HepG2 (cell line): ENCODE results near the gene DEPDC1. TPM values are rescaled to one million over a fixed set of nuclear protein-coding genes. Genes with fewer than 3 reads are reported as not detected.
A peak's percentile ranks its signal among the peaks of the same experiment; 100 is the strongest.

Experiments
- ATAC-seq: fragments of 200-7000 bp; cut with Tn5 transposase; 3 replicates; pipeline ENCODE4 v1.9.1; 2020; ENCODE audit warnings: mild to moderate bottlenecking, moderate library complexity
- Bru-seq: library from RNA; stranded (reverse); fragments of 400-500 nt; gene quantifications from one replicate; lab custom pipeline; 2021; lab: Mats Ljungman, UMichigan
- BruChase-seq, 2 experiments: library from RNA; stranded (reverse); fragments of 400-500 nt; gene quantifications; one replicate each; lab custom pipeline; 2021; lab: Mats Ljungman, UMichigan
- BruUV-seq: library from RNA; stranded (reverse); fragments of 400-500 nt; replicated peaks from 2 replicates; lab custom pipeline; 2021; lab: Mats Ljungman, UMichigan
- CTCF ChIA-PET: fragments of 300-600 bp; formaldehyde crosslinking; extraction: SDS; loops from one replicate; lab custom pipeline; 2021; ENCODE audit warnings: low total read pairs, inconsistent platforms, low intra/inter-chr PET ratio; lab: Yijun Ruan, JAX
- POLR2A ChIA-PET: fragments of 350-600 bp; sonication (Branson Sonifier 250); formaldehyde crosslinking; loops from one replicate; lab custom pipeline; 2020; ENCODE audit warnings: antibody characterized with exemption, inconsistent platforms; lab: Yijun Ruan, JAX
- DNase-seq: peaks from one replicate; pipeline ENCODE4 v3.0.0-alpha.2; 2015; ENCODE audit warnings: low spot score
- FAIRE-seq: peaks from 3 replicates; lab custom pipeline; 2011; peaks lifted over from hg19 to GRCh38; lab: Jason Lieb, UNC
- H2AFZ ChIP-seq: one replicate; pipeline ENCODE4 v1.6.1; 2011; ENCODE audit warnings: low read length, inconsistent platforms
- H3K27ac ChIP-seq: fragments of 300-600 bp; 3 replicates; pipeline ENCODE4 v1.8.0; 2011; ENCODE audit warnings: mixed run types, mild to moderate bottlenecking, mixed read lengths, low read length, inconsistent platforms; ENCODE audit not compliant: insufficient read depth; ENCODE audit errors: extremely low read length
- H3K27me3 ChIP-seq, 2 experiments: fragments of 200-600 bp in 1 of 2; 2 replicates in 1 of 2; 3 replicates in 1 of 2; pipeline versions ENCODE4 v1.6.0 to v1.8.0; 2011; ENCODE audit warnings: low read length in 2 of 2, mild to moderate bottlenecking in 2 of 2, moderate library complexity in 2 of 2, inconsistent platforms in 1 of 2; ENCODE audit not compliant: insufficient read depth in 2 of 2, control insufficient read depth in 1 of 2
- H3K36me3 ChIP-seq, 2 experiments: fragments of 200-600 bp in 1 of 2; replicated peaks in 1 of 2; 2 replicates in 1 of 2; 3 replicates in 1 of 2; pipeline versions ENCODE4 v1.5.1 to v1.8.0; 2011; ENCODE audit warnings: low read length in 2 of 2, inconsistent platforms in 1 of 2; ENCODE audit not compliant: insufficient read depth in 2 of 2, control insufficient read depth in 1 of 2
- H3K4me1 ChIP-seq: 2 replicates; pipeline ENCODE4 v1.5.1; 2012; ENCODE audit warnings: low read length, inconsistent platforms; ENCODE audit not compliant: insufficient read depth
- H3K4me2 ChIP-seq: 2 replicates; pipeline ENCODE4 v1.6.0; 2011; ENCODE audit warnings: low read depth, low read length, inconsistent platforms
- H3K4me3 ChIP-seq, 3 experiments: fragments of 200-600 bp in 1 of 3; sonication (generic), shearing (Covaris generic) in 1 of 3; replicated peaks in 1 of 3; 2 replicates each; pipeline ENCODE4 v1.5.1; 2011 to 2016; ENCODE audit warnings: low read length in 3 of 3, inconsistent platforms in 2 of 3, low read depth in 2 of 3, mild to moderate bottlenecking in 2 of 3, control low read depth in 1 of 3, mixed read lengths in 1 of 3; ENCODE audit not compliant: insufficient read depth in 1 of 3
- H3K79me2 ChIP-seq: one replicate; pipeline ENCODE4 v1.6.1; 2011; ENCODE audit warnings: low read length, inconsistent platforms; ENCODE audit not compliant: insufficient read depth
- H3K9ac ChIP-seq: 2 replicates; pipeline ENCODE4 v1.6.0; 2011; ENCODE audit warnings: mild to moderate bottlenecking, low read depth, low read length, inconsistent platforms; ENCODE audit not compliant: insufficient read depth
- H3K9me3 ChIP-seq: 2 replicates; pipeline ENCODE4 v1.5.1; 2012; ENCODE audit warnings: mild to moderate bottlenecking, low read length
- H4K20me1 ChIP-seq: 2 replicates; pipeline ENCODE4 v1.6.0; 2011; ENCODE audit warnings: inconsistent platforms, mild to moderate bottlenecking, low read length, moderate library complexity; ENCODE audit not compliant: insufficient read depth
- SP4 ChIP-seq: sonication (generic); formaldehyde crosslinking; IDR thresholded peaks from 2 replicates; pipeline ENCODE4 v1.8.1; 2023; ENCODE audit warnings: mild to moderate bottlenecking, missing genetic modification reagents
- WGBS: methylation state at CpG from one replicate; pipeline ENCODE4 v1.1.6; 2017; ENCODE audit warnings: low lambda C conversion rate; 5-methylcytosine and 5-hydroxymethylcytosine counted together
- in situ Hi-C: cut with HindIII; loops from 2 replicates; pipeline ENCODE4 v1.10.0; 2017; ENCODE audit warnings: low pct_unique_long_range_greater_than_20kb; ENCODE audit not compliant: extremely low pct_ligation_motif_present
- intact Hi-C: fragments of 100-400 bp; cut with micrococcal nuclease; formaldehyde crosslinking; loops from one replicate; pipeline ENCODE4 v1.10.0; 2022; ENCODE audit not compliant: unreplicated experiment
- long read RNA-seq, 2 experiments: library from RNA in 1 of 2; library from polyadenylated mRNA in 1 of 2; stranded (forward) in 1 of 2; unstranded in 1 of 2; transcript quantifications; one replicate each; pipeline ENCODE4 v2.0.0, GENCODE V29; 2019 to 2022
- polyA minus RNA-seq, 3 experiments: library from RNA; depleted of rRNA, polyadenylated mRNA; stranded (reverse); fragments of >200 nt; gene quantifications; 2 replicates each; pipeline ENCODE4 v1.2.3, GENCODE V29; 2011; ENCODE audit warnings: low replicate concordance in 1 of 3
- polyA plus RNA-seq, 8 experiments: library from polyadenylated mRNA; depleted of rRNA in 3 of 8; stranded (reverse) in 7 of 8; unstranded in 1 of 8; fragments of >200 nt; fragmentation: Illumina TruSeq in 4 of 8; extraction: Trizol in 4 of 8; gene quantifications; 2 replicates each; pipeline versions ENCODE4 v1.2.1 to v1.2.3, GENCODE V29; 2011 to 2016; ENCODE audit warnings: low read depth in 4 of 8, missing spikeins in 1 of 8, mixed read lengths in 1 of 8; ENCODE audit not compliant: insufficient read depth in 1 of 8
- total RNA-seq, 5 experiments: library from RNA; depleted of rRNA; stranded (reverse); fragments of >200 nt; fragmentation: Illumina TruSeq; extraction: Trizol; gene quantifications; 2 replicates each; pipeline ENCODE4 v1.2.3, GENCODE V29; 2016; ENCODE audit warnings: low read depth in 1 of 5
- TF ChIP-seq, protein P1 (sequence below): sonication (generic); formaldehyde crosslinking; IDR thresholded peaks from 2 replicates; pipeline ENCODE4 v1.8.1; 2023; ENCODE audit warnings: missing genetic modification reagents, mild to moderate bottlenecking, borderline replicate concordance
- TF ChIP-seq, protein P2 (sequence below), 2 experiments: fragments of 450-650 bp in 1 of 2; sonication (generic) in 1 of 2; formaldehyde crosslinking in 1 of 2; IDR thresholded peaks; 2 replicates each; pipeline versions ENCODE4 v1.6.1 to v1.8.0; 2016 to 2022; ENCODE audit warnings: antibody characterized with exemption in 1 of 2, mild to moderate bottlenecking in 1 of 2, missing genetic modification reagents in 1 of 2

DEPDC1 gene, protein sequence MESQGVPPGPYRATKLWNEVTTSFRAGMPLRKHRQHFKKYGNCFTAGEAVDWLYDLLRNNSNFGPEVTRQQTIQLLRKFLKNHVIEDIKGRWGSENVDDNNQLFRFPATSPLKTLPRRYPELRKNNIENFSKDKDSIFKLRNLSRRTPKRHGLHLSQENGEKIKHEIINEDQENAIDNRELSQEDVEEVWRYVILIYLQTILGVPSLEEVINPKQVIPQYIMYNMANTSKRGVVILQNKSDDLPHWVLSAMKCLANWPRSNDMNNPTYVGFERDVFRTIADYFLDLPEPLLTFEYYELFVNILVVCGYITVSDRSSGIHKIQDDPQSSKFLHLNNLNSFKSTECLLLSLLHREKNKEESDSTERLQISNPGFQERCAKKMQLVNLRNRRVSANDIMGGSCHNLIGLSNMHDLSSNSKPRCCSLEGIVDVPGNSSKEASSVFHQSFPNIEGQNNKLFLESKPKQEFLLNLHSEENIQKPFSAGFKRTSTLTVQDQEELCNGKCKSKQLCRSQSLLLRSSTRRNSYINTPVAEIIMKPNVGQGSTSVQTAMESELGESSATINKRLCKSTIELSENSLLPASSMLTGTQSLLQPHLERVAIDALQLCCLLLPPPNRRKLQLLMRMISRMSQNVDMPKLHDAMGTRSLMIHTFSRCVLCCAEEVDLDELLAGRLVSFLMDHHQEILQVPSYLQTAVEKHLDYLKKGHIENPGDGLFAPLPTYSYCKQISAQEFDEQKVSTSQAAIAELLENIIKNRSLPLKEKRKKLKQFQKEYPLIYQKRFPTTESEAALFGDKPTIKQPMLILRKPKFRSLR
- total RNA-seq (2016; rRNA removed; fragmentation: Illumina TruSeq; extraction: Trizol) (20.2 and 28.0 TPM in 2 replicates), polyA plus RNA-seq (2011; rRNA removed) (3.0 and 7.0 TPM in 2 replicates), polyA minus RNA-seq (2011; rRNA and poly(A)+ RNA removed; ENCODE audit: low replicate concordance) (2.0 and 11.2 TPM in 2 replicates), Bru-seq, nascent RNA (percentile 61 among the genes with signal in this experiment), BruChase-seq, experiment 1, labeled RNA remaining after a 6-hour chase (percentile 68 among the genes with signal in this experiment), BruChase-seq, experiment 2, labeled RNA remaining after a 2-hour chase (percentile 66 among the genes with signal in this experiment)
- total RNA-seq (2016; cell fraction: cytosol; rRNA removed; fragmentation: Illumina TruSeq; extraction: Trizol; ENCODE audit: low read depth), result 3.0 and 4.2 TPM in 2 replicates
- total RNA-seq (2016; cell fraction: insoluble cytoplasmic fraction; rRNA removed; fragmentation: Illumina TruSeq; extraction: Trizol), result 17.6 and 29.6 TPM in 2 replicates
- total RNA-seq (2016; cell fraction: membrane; rRNA removed; fragmentation: Illumina TruSeq; extraction: Trizol), result 11.6 and 13.8 TPM in 2 replicates
- total RNA-seq (2016; cell fraction: nucleus; rRNA removed; fragmentation: Illumina TruSeq; extraction: Trizol), result 15.2 and 17.5 TPM in 2 replicates
- 1.8 and 1.9 TPM in 2 replicates for polyA plus RNA-seq (2011; cell fraction: cytosol; rRNA removed)
- 3.5 and 4.3 TPM in 2 replicates for polyA plus RNA-seq (2011; cell fraction: nucleus; rRNA removed)
- 3.5 and 8.4 TPM in 2 replicates for polyA plus RNA-seq (2012)
- 2.3 and 2.5 TPM in 2 replicates for polyA plus RNA-seq (2016; cell fraction: cytosol; fragmentation: Illumina TruSeq; extraction: Trizol; ENCODE audit: low read depth)
- polyA plus RNA-seq (2016; cell fraction: insoluble cytoplasmic fraction; fragmentation: Illumina TruSeq; extraction: Trizol; ENCODE audit: low read depth), result 19.7 and 24.5 TPM in 2 replicates
- 5.8 and 6.9 TPM in 2 replicates for polyA plus RNA-seq (2016; cell fraction: membrane; fragmentation: Illumina TruSeq; extraction: Trizol; ENCODE audit: low read depth)
- 23.1 and 23.2 TPM in 2 replicates for polyA plus RNA-seq (2016; cell fraction: nucleus; fragmentation: Illumina TruSeq; extraction: Trizol; ENCODE audit: insufficient read depth, low read depth)
- polyA minus RNA-seq (2011; cell fraction: cytosol; rRNA and poly(A)+ RNA removed), result 5.6 and 6.5 TPM in 2 replicates
- polyA minus RNA-seq (2011; cell fraction: nucleus; rRNA and poly(A)+ RNA removed), result 10.9 and 13.5 TPM in 2 replicates
- long read RNA-seq, experiment 1, full-length matches to known transcripts, result 5 of 26 reads
- long read RNA-seq, experiment 1, partial matches to known transcripts, result 17 of 26 reads
- long read RNA-seq, experiment 1, other reads (novel, unspliced or antisense), result 4 of 26 reads
- long read RNA-seq, experiment 2, full-length matches to known transcripts, result 1 of 8 reads
- long read RNA-seq, experiment 2, partial matches to known transcripts, result 0 of 8 reads
- long read RNA-seq, experiment 2, other reads (novel, unspliced or antisense), result 7 of 8 reads

DNA sequence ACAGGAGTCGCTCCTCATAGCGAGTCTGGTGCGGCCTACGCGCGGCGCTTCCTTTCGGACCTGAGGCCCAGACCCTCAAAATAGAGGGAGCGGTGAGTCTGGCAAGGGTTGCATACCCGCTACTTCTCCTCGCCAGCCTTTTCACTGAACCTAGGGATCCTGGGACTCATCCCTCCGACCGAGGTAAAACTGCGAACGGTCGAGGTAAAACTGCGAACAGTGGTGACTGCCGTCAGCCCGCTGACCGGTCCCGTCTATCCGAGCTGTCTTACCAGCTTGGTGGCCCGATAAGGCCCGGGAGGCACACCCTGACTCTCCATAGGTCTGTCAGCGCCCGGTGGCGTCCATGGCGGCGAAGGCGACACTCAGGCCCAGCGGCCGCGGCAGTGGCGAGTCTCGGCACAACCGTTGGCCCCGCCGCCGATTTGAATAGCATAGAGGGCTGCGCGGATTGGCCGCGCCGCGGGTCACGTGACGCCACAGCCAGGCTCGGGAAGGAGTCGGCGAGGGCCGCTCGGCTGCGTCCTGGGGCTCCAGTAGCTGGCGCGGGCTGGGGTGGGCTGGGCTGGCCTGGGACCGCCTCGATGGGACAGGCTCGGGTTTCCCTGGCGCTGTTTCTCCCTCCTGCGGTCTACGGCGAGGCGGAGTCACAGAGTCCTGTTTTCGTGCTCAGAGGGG lies at the start of gene DEPDC1:
Gene DEPDC1 (minus strand): TSS at position 403 of the 678 bp plus-strand sequence. CDS start 83 bp downstream, at position 320.
- H3K79me2 ChIP-seq, result peaks cover 13% of the 10 kb centered on the region
- CTCF ChIA-PET, result no interaction called here
- peak within 1 kb of the TSS; percentile 89 for H3K4me2 ChIP-seq
- H3K9ac ChIP-seq, result peak within 1 kb of the TSS; percentile 83
- FAIRE-seq (peak; percentile 46), DNase-seq (peak; percentile 86), ATAC-seq (peak; percentile 98)
- no peaks in the 10 kb centered on the region for H3K9me3 ChIP-seq
- peak within 1 kb of the TSS; percentile 77 for H3K27ac ChIP-seq
- POLR2A ChIA-PET, result no interaction called here
- H4K20me1 ChIP-seq, result no peaks in the 10 kb centered on the region
- H3K27me3 ChIP-seq, result no peaks in the 10 kb centered on the region; a peak in 1 of 5 replicates
- peaks cover 21% of the 10 kb centered on the region for H3K4me1 ChIP-seq
- peak within 1 kb of the TSS; percentile 73 to 98 (median 90) for H3K4me3 ChIP-seq
- H3K36me3 ChIP-seq, result no peaks in the 10 kb centered on the region
- BruUV-seq, result TSS peak; percentile 79
- in situ Hi-C loops, result no loop called here
- peak within 1 kb of the TSS; percentile 91 for H2AFZ ChIP-seq
- 0% methylated on average over 6 of the region's 64 CpGs for WGBS
- intact Hi-C loops, result no loop called here
- peak; percentile 31; the same call in 1 of the 2 replicates for TF ChIP-seq SP4 (CRISPR knock-in tag)
- TF ChIP-seq, protein P1, sequence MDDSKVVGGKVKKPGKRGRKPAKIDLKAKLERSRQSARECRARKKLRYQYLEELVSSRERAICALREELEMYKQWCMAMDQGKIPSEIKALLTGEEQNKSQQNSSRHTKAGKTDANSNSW (CRISPR knock-in tag), result no peak
- TF ChIP-seq, protein P2, sequence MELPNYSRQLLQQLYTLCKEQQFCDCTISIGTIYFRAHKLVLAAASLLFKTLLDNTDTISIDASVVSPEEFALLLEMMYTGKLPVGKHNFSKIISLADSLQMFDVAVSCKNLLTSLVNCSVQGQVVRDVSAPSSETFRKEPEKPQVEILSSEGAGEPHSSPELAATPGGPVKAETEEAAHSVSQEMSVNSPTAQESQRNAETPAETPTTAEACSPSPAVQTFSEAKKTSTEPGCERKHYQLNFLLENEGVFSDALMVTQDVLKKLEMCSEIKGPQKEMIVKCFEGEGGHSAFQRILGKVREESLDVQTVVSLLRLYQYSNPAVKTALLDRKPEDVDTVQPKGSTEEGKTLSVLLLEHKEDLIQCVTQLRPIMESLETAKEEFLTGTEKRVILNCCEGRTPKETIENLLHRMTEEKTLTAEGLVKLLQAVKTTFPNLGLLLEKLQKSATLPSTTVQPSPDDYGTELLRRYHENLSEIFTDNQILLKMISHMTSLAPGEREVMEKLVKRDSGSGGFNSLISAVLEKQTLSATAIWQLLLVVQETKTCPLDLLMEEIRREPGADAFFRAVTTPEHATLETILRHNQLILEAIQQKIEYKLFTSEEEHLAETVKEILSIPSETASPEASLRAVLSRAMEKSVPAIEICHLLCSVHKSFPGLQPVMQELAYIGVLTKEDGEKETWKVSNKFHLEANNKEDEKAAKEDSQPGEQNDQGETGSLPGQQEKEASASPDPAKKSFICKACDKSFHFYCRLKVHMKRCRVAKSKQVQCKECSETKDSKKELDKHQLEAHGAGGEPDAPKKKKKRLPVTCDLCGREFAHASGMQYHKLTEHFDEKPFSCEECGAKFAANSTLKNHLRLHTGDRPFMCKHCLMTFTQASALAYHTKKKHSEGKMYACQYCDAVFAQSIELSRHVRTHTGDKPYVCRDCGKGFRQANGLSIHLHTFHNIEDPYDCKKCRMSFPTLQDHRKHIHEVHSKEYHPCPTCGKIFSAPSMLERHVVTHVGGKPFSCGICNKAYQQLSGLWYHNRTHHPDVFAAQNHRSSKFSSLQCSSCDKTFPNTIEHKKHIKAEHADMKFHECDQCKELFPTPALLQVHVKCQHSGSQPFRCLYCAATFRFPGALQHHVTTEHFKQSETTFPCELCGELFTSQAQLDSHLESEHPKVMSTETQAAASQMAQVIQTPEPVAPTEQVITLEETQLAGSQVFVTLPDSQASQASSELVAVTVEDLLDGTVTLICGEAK (IDR thresholded peaks at IDR 0.05), result no peak
- TF ChIP-seq, protein P2 (CRISPR knock-in tag; IDR thresholded peaks at IDR 0.05), result peak; percentile 62; the same call in 1 of the 2 replicates
